ENCODE measurements around the gene NOS1AP.
"Not testable (repeated sequence)": the region's sequence is repeated elsewhere in the genome, so short reads cannot be mapped to it uniquely, and the experiment has no call there.

DNA sequence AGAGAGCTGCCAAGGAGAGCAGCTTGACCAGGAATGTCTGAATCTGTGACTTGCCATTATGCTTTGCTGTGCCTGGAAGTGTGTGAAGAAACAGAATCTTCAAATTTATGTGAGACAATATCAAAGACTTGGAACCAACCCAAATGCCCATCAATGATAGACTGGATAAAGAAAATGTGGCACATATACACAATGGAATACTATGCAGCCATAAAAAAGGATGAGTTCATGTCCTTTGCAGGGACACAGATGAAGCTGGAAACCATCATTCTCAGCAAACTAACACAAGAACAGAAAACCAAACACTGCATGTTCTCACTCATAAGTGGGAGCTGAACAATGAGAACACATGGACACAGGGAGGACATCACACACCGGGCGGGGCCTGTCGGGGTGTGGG, 15.5 kb upstream of the NOS1AP start:
- TF ChIP-seq, protein P1, sequence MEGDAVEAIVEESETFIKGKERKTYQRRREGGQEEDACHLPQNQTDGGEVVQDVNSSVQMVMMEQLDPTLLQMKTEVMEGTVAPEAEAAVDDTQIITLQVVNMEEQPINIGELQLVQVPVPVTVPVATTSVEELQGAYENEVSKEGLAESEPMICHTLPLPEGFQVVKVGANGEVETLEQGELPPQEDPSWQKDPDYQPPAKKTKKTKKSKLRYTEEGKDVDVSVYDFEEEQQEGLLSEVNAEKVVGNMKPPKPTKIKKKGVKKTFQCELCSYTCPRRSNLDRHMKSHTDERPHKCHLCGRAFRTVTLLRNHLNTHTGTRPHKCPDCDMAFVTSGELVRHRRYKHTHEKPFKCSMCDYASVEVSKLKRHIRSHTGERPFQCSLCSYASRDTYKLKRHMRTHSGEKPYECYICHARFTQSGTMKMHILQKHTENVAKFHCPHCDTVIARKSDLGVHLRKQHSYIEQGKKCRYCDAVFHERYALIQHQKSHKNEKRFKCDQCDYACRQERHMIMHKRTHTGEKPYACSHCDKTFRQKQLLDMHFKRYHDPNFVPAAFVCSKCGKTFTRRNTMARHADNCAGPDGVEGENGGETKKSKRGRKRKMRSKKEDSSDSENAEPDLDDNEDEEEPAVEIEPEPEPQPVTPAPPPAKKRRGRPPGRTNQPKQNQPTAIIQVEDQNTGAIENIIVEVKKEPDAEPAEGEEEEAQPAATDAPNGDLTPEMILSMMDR (IDR thresholded peaks at IDR 0.05; ENCODE audit: low read length) = not testable (repeated sequence)
- not testable (repeated sequence) for TF ChIP-seq EZH2 (IDR thresholded peaks at IDR 0.05; ENCODE audit: borderline replicate concordance, low read length)

Data from OCI-LY1 (cell line).